Measurements from ENCODE around the gene BRMS1L. TPM values are rescaled to one million over a fixed set of nuclear protein-coding genes. Genes with fewer than 3 reads are reported as not detected.
A peak's percentile ranks its signal among the peaks of the same experiment; 100 is the strongest.

BRMS1L gene
- total and polyA plus RNA-seq, 2 of the 13 experiments (the other 11 are each of a cell fraction or from before 2014, with no cell fraction given) = 21.1 to 23.8 TPM

GRCh38 chr14:35826218-35826951 lies at the start of gene BRMS1L (continued):
- TF ChIP-seq ZHX1 (CRISPR knock-in tag; IDR thresholded peaks at IDR 0.05; ENCODE audit: low read depth) (no peak; the same call in 1 of the 2 replicates), ZNF567 (CRISPR knock-in tag; IDR thresholded peaks at IDR 0.05; ENCODE audit: borderline replicate concordance) (peak; percentile 100), PLRG1 (conservative IDR thresholded peaks at IDR 0.05) (no peak), ZNF354B (CRISPR knock-in tag; IDR thresholded peaks at IDR 0.05) (peak; percentile 98), NFKBIZ (CRISPR knock-in tag; IDR thresholded peaks at IDR 0.05) (peak; percentile 98), ZNF460 (CRISPR knock-in tag; IDR thresholded peaks at IDR 0.05; ENCODE audit: borderline replicate concordance) (no peak; the same call in 1 of the 2 replicates), JUN (CRISPR knock-in tag; IDR thresholded peaks at IDR 0.05) (no peak; the same call in none of the 2 replicates), MTERF4 (CRISPR knock-in tag; IDR thresholded peaks at IDR 0.05) (peak; percentile 97; the same call in 1 of the 2 replicates), ZFP90 (CRISPR knock-in tag; IDR thresholded peaks at IDR 0.05; ENCODE audit: borderline replicate concordance) (no peak; the same call in none of the 2 replicates), NCOA1 (CRISPR knock-in tag; IDR thresholded peaks at IDR 0.05) (peak; percentile 99), ZNF772 (CRISPR knock-in tag; IDR thresholded peaks at IDR 0.05) (peak; percentile 99), ZNF574 (CRISPR knock-in tag; IDR thresholded peaks at IDR 0.05) (peak; percentile 93), ELF1 (CRISPR knock-in tag; IDR thresholded peaks at IDR 0.05) (peak; percentile 88), ZNF205 (CRISPR knock-in tag; IDR thresholded peaks at IDR 0.05) (0 out of 2 replicates have a peak, but pooled peaks have one; percentile 47), ZNF780A (CRISPR knock-in tag; IDR thresholded peaks at IDR 0.05) (peak; percentile 94; the same call in 1 of the 2 replicates), PATZ1 (CRISPR knock-in tag; IDR thresholded peaks at IDR 0.05) (peak; percentile 87), TCF7 (IDR thresholded peaks at IDR 0.05; ENCODE audit: low read depth) (no peak)

Data from HepG2 (cell line).